Measurements from ENCODE around the gene ATP2A3.

DNA sequence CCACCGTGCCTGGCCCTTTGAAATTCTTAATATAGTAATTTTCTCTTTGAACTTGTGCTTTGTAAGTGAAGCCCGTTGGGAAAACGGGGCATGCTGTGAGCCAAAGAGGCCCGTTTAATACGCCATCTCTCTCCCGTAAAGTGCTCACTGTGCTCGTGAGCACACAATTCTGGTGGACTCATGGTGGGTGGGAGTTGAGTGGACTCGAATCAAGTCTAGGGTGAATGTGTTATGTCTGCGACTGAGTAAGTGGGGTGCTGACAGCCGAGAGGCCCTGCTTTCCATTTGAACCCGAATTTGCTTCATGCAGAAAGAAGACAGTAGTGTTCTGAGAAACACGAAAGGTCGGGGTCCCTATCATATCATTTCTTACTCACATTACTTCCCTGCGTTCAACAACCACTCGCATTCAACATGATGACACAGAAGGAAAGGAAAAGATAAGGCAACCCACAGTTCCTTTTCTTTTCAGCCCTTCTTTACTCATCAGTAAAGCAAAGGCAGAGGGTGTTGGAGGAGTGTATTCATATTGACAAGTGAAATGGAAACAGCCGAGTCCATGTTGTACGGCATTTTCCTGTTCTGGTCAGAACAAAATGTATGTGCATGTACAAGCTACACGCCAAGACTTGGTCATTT, 4.8 kb upstream of the ATP2A3 start:
- TF ChIP-seq RAD21 (conservative IDR thresholded peaks at IDR 0.05) (no peak), EP300 (conservative IDR thresholded peaks at IDR 0.05; ENCODE audit: poor library complexity, severe bottlenecking) (no peak), POLR2AphosphoS5 (IDR thresholded peaks at IDR 0.05) (no peak), MXI1 (conservative IDR thresholded peaks at IDR 0.05; ENCODE audit: poor library complexity, severe bottlenecking) (no peak)
- TF ChIP-seq, protein P1, sequence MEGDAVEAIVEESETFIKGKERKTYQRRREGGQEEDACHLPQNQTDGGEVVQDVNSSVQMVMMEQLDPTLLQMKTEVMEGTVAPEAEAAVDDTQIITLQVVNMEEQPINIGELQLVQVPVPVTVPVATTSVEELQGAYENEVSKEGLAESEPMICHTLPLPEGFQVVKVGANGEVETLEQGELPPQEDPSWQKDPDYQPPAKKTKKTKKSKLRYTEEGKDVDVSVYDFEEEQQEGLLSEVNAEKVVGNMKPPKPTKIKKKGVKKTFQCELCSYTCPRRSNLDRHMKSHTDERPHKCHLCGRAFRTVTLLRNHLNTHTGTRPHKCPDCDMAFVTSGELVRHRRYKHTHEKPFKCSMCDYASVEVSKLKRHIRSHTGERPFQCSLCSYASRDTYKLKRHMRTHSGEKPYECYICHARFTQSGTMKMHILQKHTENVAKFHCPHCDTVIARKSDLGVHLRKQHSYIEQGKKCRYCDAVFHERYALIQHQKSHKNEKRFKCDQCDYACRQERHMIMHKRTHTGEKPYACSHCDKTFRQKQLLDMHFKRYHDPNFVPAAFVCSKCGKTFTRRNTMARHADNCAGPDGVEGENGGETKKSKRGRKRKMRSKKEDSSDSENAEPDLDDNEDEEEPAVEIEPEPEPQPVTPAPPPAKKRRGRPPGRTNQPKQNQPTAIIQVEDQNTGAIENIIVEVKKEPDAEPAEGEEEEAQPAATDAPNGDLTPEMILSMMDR (IDR thresholded peaks at IDR 0.05; ENCODE audit: poor library complexity, severe bottlenecking), result no peak

Data from neural cell (in vitro differentiated cells).